NOMO-1 (cell line): ENCODE results near the gene SH3D19.
"Not testable (repeated sequence)": the region's sequence is repeated elsewhere in the genome, so short reads cannot be mapped to it uniquely, and the experiment has no call there.

Experiments
- DNase-seq, 2 experiments: peaks; one replicate each; lab custom pipeline; 2025; ENCODE audit not compliant: unreplicated experiment in 2 of 2; lab: John Stamatoyannopoulos, UW

SH3D19 gene

DNA sequence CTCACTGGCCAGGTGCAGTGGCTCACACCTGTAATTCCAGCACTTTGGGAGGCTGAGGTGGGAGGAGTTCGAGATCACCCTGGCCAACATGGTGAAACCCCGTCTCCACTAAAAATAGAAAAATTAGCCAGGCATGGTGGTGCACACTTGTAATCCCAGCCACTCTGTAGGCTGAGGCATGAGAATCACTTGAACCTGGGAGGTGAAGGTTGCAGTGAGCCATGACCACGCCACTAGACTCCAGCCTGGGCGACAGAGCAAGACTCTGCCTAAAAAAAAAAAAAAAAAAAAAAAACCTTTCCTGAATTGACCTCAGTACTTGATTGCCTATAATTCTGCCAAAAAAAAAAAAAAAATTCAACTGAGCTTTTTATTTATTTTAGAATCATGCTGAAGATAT, 3.2 kb downstream of the SH3D19 start:
- not testable (repeated sequence) for DNase-seq

DNA sequence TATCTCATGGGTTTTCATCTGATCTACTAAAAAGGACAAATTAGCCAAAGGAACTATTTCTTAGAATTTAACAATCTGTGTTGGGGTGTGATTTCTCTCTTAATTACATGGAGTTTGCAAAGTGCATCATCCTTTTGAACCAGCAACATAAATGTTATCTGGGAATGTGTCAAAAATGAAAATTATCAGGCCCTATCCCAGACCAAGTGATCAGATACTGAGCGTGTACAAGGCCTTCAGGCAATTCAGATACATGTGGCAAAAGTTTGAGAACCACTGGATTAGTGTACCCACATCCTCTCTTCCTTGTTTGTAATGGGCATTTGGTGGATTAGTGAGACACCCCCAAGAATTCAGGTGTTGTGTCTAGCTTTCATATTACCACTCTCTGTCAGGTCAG, 3.8 kb downstream of the SH3D19 start:
- no peak for DNase-seq

DNA sequence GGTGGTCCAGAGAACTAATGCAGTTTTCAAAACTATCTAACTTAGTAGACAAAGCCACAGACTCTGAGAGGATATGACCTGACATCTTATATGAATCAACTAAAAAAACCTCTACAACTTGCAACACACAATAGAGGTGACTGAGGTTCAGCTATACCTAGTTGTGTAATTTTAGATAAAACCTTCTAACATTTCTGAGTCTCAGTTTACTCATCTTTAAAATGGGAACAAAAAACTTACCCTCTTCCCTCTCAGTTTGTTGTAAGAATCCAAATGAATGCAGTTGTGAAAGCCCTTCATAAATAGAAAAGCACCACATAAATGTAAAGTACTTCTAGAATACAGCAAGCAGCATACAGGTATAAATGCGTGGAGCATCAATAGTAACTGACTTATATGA, 5.9 kb downstream of the SH3D19 start:
- DNase-seq: no peak

DNA sequence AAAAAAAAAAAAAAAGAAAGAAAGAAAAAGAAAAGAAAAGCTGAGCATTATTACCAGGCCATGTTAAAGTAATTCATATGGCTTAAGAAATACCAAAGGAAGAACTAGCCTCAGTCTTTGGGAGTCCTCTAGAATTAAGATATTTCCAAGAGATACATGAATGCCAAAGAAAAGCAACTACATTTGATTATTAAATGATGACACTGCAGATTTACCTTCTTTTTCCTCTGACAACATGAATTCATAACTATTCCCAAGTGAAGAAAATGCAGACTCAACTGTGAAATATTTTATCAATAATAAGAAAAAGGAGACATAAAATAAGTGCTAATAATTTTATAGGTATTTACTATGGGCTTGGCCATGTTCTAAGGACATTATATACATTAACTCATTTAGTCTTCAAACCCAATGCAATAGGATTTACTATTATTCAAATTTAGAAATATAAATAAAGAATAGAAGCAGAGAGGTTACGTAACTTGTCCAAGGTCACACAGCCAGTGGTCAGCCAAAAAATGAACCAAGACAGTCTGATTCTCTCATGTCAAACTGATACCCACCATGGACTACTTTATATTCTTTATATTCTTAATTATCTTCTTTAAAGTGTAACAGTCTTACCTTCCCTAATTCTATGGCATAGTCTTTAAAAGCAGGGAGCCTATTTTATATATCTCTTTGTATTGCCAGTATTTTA, 6.9 kb downstream of the SH3D19 start:
- DNase-seq: no peak

- DNase-seq: no peak
Observed at GRCh38 chr4:151316645-151317044, 8.8 kb downstream of the SH3D19 start.

DNA sequence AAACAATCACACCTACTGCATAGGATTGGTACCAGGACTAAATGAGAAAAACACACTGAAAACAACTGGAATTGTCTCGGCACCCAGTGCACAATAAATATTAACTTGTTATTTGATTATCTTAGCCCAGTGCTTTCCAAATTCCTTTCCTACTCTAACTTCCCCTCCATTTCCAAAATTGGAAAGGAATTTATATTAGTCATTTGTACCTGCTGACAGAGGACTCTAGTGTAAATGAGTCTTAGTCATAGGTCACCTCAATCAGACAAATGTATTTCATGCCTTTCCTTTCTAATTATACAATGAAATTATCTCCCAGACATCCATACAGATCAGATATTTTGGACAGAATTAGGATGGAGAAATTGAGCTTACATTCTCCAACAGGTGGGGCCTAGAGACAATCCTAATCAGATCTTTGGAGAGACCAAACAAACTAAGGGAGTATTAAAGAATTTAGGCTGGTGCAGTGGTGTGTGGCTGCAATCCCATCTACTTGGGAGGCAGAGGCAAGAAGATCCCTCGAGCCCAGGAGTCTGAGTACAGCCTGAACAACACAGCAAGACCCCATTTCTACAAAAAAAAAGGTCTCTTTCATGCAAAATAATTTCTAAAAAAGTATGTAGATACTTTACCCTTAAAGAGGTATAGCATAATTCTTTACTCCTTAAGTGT, 10.1 kb downstream of the SH3D19 start:
- no peak for DNase-seq

GRCh38 chr4:151314479-151314878, 10.9 kb downstream of the SH3D19 start:
- DNase-seq: no peak

DNA sequence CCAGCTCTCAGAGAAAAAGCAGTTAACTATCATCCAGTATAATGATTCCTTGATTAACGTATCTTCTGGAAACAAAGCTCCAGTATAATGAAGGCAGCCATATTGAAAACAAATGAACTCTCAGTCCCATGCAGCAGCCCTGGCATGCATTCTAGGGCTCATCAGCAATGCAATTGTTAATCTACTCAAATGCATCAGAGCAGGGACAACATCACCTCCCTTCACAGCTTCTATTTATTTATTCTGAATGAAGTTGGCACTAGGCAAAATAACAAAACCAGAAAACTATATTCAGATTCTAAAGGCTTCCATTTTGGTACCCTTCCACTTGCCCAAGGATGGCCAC, 11.4 kb downstream of the SH3D19 start:
- DNase-seq: no peak

DNA sequence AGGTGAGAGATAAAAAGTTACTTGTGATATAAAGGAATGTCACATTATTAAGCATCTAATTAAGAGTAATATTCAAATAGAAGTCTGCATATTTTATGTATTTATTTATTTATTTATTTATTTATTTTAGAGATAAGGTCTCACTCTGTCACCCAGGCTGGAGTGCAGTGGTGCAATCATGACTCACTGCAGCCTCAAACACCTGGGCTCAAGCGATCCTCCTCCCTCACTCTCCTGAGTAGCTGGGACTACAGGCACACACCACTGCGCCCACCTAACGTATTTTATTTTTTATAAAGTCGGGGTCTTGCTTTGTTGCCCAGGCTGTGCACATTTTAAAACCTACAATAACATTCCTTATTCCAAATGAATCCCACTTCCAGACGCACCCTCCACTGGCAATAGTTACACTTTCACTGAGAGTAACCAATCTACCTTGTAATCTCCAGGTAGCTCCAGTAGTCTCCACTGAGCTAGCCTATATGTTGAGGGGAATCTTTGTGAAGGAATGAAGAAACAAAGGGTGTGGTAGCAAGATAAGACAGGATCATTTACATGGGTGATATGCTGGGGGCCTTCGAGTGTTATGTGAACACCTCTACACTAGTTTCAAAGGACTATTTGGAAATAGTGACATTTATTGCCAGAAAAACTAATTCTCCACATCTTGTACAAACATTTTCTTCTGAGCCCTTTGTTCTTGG, 11.9 kb downstream of the SH3D19 start:
- no peak for DNase-seq

- DNase-seq: no peak
Observed at GRCh38 chr4:151310124-151310728, 15.2 kb downstream of the SH3D19 start.

- no peak for DNase-seq
Observed at GRCh38 chr4:151304755-151305154, 20.6 kb downstream of the SH3D19 start.

DNA sequence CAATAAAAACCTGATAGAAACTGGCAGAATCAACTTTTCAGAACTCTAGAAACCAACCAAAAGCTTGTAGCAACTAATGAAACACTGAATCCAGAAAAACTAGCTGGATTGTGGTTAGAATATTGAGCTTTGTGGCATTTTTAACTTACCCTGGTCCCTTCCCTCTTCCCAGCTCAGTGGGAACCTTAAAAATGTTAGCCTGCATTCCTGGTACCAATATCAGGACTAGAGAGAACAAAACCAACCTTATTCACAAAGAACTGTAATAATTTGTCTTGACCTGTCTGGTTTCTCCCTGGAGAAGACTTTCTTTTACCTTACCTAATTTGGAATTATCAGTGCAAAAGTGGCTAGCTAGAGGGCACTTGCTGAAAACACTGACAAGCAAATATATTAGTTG, 21.2 kb downstream of the SH3D19 start:
- no peak for DNase-seq

GRCh38 chr4:151302432-151302831, 23.0 kb downstream of the SH3D19 start:
- no peak for DNase-seq

- DNase-seq: no peak
Observed at GRCh38 chr4:151297170-151297569, 28.2 kb downstream of the SH3D19 start.

DNA sequence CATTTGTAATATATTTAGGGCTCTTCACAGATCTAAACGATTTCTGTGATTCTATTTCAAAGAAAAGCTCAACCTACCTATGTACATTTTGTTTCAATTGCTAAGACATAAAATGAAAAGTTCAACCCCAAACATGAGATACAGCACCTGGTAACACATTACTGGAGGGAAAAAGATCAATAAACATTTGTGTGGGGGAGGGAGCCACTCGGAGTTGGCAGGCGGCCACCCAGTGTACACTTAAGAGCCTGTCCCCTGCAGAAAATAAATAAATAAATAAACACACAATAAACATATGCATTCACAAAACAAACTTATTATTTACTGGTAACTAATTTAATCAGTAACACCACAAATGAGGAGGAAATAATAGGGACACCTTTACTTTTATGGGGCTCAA, 29.2 kb downstream of the SH3D19 start:
- DNase-seq: no peak

DNA sequence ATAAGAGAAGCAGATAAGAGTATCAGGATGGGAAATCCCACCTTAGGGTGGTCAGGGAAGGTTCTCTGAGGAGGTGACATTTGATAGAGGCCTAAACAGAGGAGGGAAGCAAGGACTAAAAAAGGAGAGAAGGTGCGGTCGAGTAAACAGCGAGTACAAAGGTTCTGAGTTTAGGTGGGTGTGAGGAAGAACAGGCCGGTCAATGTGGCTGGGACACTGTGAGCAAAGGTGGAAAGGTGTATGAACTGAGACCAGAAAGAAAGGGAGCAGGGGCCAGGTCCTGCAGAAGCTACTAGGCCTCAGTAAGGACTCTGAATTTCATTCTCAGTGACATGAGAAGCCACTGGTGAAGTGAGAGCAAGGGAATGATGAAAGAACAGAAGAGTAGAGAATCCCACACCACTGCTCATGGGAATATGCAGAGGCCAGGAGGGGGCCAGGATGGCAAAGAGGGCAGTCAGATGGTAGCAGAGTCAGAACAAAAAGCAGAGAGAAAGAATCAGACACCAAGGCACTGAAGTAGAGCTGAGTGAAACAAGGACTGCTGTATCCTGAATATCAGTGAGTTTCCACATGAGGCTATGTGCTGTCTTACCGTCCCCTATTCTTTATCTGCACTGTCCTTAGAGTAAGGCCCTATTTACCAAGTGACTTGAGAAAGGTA, 30.4 kb downstream of the SH3D19 start:
- no peak for DNase-seq

DNA sequence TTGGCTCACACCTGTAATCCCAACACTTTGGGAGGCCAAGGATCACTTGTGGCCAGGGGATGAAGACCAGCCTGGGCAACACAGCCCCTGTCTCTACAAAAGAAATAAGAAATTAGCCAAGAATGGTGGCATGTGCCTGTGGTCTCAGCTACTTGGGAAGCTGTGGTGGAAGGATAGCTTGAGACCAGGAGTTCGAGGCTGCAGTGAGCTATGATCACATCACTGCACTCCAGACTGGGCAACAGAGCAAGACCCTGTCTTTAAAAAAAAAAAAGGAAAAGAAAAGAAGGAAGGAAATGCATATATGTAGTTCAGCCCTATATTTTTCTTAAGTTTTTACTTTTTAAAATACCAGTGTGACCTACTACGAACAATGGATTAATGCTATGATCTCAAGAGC, 33.4 kb downstream of the SH3D19 start:
- DNase-seq: no peak

DNA sequence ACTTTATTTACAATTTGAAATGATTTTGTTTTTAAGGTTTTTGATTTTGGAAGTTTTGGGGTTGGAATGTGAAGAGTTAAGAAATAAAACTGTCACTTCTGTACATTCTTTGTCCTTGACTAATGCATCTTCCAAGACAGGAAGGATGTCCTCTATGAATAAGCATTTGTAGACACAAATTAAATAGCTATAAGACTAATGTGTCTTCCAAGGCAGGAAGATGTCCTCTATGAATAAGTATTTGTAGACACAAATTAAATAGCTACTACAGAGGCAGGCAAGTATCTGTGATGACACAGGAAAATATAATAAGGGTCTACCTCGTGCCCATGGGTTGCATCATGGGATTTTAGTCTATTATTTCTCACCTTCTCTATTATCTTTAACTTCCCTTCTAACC, 33.9 kb downstream of the SH3D19 start:
- no peak for DNase-seq

DNA sequence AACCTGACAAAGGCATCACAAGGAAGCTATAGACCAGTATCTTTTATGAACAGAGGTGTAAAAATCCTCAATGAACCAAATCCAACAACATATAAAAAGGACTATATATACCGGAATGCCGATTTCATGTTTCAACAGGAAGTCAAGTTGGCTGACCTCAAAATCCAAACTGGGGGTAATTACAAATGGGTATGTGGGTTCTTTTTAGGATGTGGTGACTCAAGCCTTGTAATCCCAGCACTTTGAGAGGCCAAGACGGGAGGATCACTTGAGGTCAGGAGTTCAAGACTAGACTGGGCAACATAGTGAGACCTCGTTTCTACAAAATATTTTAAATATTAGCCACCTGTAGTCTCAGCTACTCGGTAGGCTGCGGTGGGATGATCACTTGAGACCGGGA, 38.0 kb downstream of the SH3D19 start:
- no peak for DNase-seq

- DNase-seq: no peak
Observed at GRCh38 chr4:151284534-151285245, 40.7 kb downstream of the SH3D19 start.
